Activated naive CD4-positive, alpha-beta T cell (primary cell): Measurements from ENCODE around the gene WDR82.
A peak's percentile ranks its signal among the peaks of the same experiment; 100 is the strongest.
"Not testable (repeated sequence)": the region's sequence is repeated elsewhere in the genome, so short reads cannot be mapped to it uniquely, and the experiment has no call there.

ENCODE experiments used
- DNase-seq, 4 experiments: peaks; one replicate each; lab custom pipeline; 2025; lab: John Stamatoyannopoulos, UW

The WDR82 gene

GRCh38 chr3:52289747-52290595 lies 11.5 kb upstream of the WDR82 start:
- DNase-seq, result no peak

- no peak for DNase-seq
These were observed 10.9 kb upstream of the WDR82 start for GRCh38 chr3:52289338-52289746.

DNA sequence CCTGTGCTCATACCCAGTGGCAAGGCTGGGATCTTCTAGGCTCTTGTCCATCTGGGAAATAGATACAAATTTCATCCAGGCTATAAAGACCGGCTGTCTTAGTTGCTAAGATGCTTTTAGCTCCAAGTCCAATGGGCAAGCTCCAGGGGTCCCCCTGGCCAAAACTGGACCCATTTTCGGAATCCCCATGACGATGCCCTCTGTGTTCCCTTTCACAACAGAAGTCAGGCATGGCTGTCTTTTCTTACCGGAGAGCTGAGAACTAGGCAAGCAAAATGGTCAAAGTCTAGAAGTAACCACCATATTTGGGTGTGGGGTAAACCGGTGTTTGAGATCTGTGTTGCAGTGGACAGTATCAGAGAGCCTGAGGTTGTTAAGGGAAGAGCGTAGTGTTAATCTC lies 10.2 kb upstream of the WDR82 start:
- DNase-seq, result no peak

- DNase-seq, result no peak
These were observed 8.3 kb upstream of the WDR82 start for GRCh38 chr3:52286777-52287110.

DNA sequence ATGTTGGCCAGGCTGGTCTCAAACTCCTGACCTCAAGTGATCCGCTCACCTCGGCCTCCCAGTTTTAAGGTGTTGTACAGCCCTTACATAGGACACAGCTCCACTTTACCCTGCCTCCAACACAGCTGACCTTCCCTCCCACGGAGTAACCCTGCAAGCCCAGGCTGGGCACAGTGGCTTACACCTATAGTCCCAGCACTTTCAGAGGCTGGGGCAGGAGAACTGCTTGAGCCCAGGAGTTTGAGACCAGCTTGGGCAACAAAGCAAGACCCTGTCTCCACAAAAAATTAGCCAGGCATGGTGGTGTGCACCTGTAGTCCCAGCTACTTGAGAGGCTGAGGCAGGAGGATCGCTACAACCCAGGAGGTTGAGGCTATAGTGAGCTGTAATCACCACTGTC lies 5.6 kb upstream of the WDR82 start:
- not testable (repeated sequence) for DNase-seq

GRCh38 chr3:52283306-52283705 lies 4.9 kb upstream of the WDR82 start:
- no peak for DNase-seq

GRCh38 chr3:52281981-52282801 lies 3.7 kb upstream of the WDR82 start:
- DNase-seq, result peak in 2 of 4 experiments; percentile 12 to 28

DNA sequence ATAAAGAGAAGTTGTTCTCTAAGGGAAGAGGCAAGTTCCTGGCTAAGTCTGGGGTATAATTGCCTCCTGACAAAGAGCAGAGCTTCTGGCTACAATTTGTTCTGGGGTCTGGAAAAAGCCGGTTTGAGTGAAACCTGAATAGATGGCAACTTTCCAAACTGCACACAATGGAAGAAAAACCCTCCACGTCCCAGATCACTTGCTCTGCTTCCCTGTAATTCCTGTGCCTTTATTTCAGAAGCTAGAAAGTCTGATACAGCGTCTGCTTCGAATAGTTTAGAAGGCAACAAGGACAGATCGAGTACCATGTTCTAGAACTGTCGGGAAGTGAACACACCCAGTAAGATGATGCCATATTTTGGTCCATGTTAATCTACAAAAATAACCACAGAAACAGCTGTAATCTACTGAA lies 1.6 kb upstream of the WDR82 start:
- DNase-seq, result no peak

DNA sequence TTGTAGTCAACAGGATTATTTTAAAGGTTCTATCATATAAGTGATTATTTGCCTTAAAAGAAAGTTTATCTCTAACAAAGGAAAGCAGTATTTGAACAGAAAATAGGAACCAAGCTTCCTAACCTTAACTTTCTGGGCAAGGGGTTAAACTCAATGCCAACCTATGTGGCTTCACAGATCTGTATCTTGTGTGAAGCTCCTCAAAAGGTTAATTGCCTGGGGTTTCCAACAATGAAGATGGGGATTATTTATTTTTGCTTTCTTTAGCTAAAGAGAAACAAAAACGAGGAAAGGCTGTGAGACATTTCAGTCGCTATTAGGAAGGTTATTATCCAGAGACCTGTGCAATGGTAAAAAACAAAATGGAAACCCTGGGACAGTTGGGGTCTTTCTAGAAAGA lies 1.1 kb upstream of the WDR82 start:
- DNase-seq, result no peak

DNA sequence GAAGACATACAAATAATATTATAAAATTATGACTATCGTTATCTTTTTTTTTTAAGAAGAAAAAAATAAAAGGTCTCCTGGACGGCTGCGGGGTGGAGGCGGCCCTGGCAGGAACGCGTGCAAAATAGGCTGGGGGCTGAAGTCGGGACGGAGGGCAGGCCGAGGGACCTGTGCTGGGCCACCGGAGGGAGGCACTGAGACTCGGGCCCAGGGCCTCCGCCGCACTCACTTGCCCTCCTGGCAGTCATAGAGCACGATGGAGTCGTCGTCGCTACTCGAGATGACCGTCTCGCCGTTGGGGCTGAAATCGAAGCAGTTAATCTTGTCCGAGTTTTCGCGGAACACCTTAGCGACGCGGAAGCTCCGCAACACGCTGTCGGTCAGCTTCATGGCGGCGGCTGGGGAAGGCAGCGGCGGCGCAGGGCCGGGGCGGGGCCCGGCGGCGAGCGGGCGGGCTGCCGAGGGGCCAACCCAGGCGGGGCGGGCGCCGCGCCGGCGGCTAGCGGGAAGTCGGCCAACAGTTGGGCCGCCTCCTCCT lies 408 bp downstream of the WDR82 start:
- DNase-seq, result peak in 3 of 4 experiments; percentile 71 to 77 (median 71)

DNA sequence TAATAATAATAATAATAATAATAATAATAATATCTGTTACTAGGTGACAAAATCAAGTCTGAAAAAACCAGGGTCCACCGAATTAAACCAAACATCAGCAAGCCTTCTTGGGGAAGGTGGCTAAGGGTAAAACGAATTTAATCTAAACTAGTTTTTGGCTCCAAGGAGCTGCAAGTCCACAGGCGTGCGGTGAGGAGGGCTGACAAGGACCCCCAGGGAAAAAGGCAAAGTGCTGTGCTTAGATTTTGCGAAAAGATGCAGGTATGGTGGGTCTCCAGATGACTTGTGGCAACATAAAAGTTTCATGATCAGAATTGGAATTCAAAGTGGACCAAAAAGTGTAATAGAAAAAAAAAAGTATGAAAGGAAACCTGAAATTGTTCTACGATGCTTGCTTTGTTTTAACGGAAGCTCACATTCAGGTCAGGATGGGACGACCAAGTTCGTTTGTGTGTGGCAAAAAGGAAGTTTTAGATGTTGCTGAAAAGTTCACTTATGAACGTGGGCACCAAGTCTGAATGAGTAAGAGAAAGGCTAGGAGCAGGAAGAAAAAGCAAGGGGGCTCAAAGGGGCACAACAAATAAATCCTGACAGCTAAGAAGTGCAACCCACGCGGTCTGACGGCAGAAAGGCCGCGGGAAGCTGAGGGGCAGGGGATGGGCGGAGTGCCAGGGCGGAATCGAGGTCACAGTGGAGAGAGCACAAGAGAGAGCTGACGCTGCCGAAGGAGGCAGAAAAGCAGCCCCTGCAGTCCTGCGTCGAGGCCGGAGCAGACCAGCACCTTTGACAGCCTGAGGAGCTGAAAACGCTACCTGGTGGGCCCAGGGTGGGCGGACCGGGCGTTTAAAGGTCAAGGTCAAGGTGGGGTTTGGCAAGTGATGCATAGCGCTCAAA lies 1.1 kb downstream of the WDR82 start:
- DNase-seq, result peak in 3 of 4 experiments; percentile 33 to 56 (median 47)

DNA sequence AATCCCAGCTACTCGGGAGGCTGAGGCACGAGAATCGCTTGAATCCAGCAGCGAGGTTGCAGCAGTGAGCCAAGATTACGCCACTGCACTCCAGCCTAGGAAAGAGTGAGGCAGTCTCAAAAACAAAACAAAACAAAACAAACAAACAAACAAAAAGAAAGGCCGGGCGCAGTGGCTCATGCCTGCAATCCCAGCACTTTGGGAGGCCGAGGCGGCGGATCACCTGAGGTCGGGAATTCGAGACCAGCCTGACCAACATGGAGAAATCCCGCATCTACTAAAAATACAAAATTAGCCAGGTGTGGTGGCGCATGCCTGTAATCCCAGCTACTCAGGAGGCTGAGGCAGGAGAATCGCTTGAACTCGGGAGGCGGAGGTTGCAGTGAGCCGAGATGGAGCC lies 3.7 kb downstream of the WDR82 start:
- DNase-seq, result not testable (repeated sequence)

DNA sequence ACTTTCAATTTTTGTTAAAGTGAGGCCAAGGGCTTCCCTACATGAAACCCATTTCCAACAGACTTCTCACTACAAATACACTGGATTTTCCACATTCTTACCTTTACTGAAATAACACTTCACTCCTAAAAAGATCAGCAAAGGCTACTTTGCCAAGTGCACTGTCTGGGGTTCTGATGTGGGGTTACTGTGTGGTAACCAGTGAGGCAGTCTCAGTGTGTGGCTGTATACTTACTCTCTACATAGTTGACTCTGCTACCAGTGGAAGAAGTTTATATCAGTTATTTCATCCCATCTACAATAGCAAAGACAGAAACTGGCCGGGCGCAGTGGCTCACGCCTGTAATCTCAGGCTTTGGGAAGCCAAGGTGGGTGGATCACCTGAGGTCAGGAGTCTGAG lies 5.6 kb downstream of the WDR82 start:
- DNase-seq, result no peak

DNA sequence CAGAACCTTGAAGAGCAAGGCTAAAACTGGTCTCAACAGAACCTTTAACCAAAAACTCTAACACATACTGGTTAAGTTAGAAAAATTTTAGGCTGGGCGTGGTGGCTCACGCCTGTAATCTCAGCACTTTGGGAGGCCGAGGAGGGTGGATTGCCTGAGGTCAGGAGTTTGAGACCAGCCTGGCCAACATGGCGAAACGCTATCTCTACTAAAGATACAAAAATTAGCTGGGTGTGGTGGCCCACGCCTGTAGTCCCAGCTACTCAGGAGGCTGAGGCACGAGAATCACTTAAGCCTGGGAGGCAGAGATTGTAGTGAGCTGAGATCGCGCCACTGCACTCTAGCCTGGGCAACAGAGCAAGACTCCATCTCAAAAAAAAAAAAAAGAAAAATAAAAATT lies 6.3 kb downstream of the WDR82 start:
- DNase-seq, result not testable (repeated sequence)

GRCh38 chr3:52270252-52270754 lies 8.1 kb downstream of the WDR82 start:
- DNase-seq, result no peak

DNA sequence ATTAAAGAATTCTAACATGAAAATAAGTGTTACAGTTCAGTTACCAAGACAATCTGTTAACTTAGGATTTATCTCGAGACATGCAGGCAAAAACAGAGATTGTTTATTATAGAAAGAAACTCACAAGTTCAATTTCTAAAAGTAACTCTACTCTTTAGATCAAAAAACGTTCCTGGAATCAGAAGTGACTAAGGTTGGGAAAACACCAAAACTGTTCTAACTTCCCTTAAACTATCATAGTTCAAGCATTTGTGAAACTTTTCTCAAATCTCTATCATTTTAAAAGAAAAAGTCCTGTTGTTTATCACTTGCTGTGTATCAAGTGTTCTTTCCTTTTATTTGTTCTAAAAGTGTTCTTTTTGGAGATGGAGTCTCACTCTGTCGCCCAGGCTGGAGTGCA lies 8.7 kb downstream of the WDR82 start:
- no peak for DNase-seq

- DNase-seq, result peak in 1 of 4 experiments; percentile 55
These were observed 10.4 kb downstream of the WDR82 start for GRCh38 chr3:52268036-52268435.

- DNase-seq, result no peak
These were observed 13.1 kb downstream of the WDR82 start for GRCh38 chr3:52265387-52265786.

DNA sequence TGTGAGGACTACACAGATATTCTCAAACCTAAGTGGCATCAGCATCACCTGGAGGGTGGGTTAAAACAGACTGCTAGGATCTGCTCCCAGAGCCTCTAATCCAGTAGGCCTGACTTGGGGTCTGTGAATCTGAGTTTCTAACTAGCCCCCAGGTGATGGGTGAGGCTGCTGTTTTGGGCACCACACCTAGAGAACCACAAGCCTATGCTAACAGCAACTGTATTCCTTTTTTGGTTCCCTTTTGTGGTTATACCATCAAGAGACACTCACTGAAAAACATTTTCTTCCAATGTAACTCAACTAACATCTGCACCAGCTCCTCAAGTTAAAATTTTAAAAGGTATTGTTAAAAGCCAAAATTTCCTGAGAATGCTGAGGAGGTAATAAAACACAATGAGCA lies 16.0 kb downstream of the WDR82 start:
- DNase-seq, result no peak

DNA sequence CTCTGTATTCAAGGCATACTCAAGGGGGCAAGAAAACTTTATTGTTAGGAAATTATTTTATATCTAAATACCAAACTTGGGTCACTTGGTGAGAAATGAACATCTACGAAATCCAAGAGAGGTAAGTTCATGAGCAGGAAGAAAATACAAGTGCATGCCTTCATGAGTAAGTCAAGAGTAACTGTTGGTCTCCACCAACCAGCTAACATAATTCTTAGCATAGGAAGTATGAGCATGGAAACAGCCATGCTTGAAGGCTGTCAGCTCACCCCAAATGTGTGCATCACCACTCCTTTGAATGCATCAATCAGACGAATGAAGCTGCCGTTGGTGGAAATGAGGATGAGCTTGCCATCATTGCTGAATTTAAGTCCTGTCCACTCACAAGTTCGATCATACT lies 19.0 kb downstream of the WDR82 start:
- DNase-seq, result no peak

GRCh38 chr3:52259035-52259434 lies 19.4 kb downstream of the WDR82 start:
- DNase-seq, result no peak

GRCh38 chr3:52257911-52258310 lies 20.5 kb downstream of the WDR82 start:
- DNase-seq, result no peak
